Stimulated activated naive CD8-positive, alpha-beta T cell treated with anti-CD3 and anti-CD28 coated beads, Interleukin-15, amount 100 ng/mL, for 72 hours (primary cell): ENCODE results near the gene EIF3J.
A peak's percentile ranks its signal among the peaks of the same experiment; 100 is the strongest.

Experiments used
- ATAC-seq: fragments of 150-1000 bp; cut with Tn5 transposase; 2 replicates; pipeline ENCODE4 v1.10.0; 2021; ENCODE audit warnings: mild to moderate bottlenecking, moderate library complexity
- DNase-seq, 2 donors: peaks; one replicate each; pipeline ENCODE4 v3.0.0; 2021 to 2022
- H3K27ac Mint-ChIP-seq, 2 donors: one replicate each; pipeline ENCODE4 v1.8.0; 2022; ENCODE audit warnings: mild to moderate bottlenecking in 2 of 2, mixed read lengths in 2 of 2, moderate library complexity in 2 of 2
- H3K27me3 Mint-ChIP-seq: one replicate; pipeline ENCODE4 v1.8.0; 2022; ENCODE audit warnings: mixed read lengths
- H3K4me1 Mint-ChIP-seq: one replicate; pipeline ENCODE4 v1.8.0; 2022; ENCODE audit warnings: mild to moderate bottlenecking, mixed read lengths
- H3K4me3 Mint-ChIP-seq, 2 donors: one replicate each; pipeline ENCODE4 v1.8.0; 2022; ENCODE audit warnings: mild to moderate bottlenecking in 2 of 2, mixed read lengths in 2 of 2, moderate library complexity in 1 of 2
- H3K9me3 Mint-ChIP-seq, 2 donors: one replicate each; pipeline ENCODE4 v1.8.0; 2022; ENCODE audit warnings: mixed read lengths in 2 of 2

Gene EIF3J

GRCh38 chr15:44565387-44566154 lies 28.6 kb downstream of the EIF3J start:
- H3K27ac Mint-ChIP-seq: no peak overlapping the region
- H3K4me1 Mint-ChIP-seq: peaks cover 5% of the 10 kb centered on the region
- DNase-seq (no peak), ATAC-seq (no peak)
- peaks cover 6 to 13% of the 10 kb centered on the region in 2 donors for H3K9me3 Mint-ChIP-seq
- no peak overlapping the region for H3K4me3 Mint-ChIP-seq
- no peaks in the 10 kb centered on the region for H3K27me3 Mint-ChIP-seq

DNA sequence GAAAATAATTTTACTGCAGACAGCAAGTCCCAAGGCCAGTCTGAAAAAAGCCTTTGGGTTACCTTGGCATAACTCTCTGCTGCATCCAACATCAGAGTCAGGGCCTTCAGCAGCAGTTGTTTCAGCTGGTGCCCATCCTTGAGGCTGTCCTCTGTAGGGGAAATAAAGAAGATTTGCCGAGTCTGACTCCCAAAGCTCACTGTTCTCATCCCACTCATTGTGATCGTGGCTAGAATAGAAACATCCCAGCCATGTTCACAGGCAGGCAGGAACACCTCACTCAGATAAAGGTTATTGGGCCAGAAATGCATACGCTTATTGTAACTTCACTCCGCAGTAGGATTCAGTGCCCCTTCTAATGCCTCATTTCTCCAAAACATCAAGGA lies 29.2 kb downstream of the EIF3J start:
- no peaks in the 10 kb centered on the region for H3K27me3 Mint-ChIP-seq
- no peak for ATAC-seq
- DNase-seq: no peak
- H3K27ac Mint-ChIP-seq: no peak overlapping the region
- H3K4me3 Mint-ChIP-seq: no peak overlapping the region
- H3K4me1 Mint-ChIP-seq: no peaks in the 10 kb centered on the region
- peaks cover 6 to 13% of the 10 kb centered on the region in 2 donors for H3K9me3 Mint-ChIP-seq

DNA sequence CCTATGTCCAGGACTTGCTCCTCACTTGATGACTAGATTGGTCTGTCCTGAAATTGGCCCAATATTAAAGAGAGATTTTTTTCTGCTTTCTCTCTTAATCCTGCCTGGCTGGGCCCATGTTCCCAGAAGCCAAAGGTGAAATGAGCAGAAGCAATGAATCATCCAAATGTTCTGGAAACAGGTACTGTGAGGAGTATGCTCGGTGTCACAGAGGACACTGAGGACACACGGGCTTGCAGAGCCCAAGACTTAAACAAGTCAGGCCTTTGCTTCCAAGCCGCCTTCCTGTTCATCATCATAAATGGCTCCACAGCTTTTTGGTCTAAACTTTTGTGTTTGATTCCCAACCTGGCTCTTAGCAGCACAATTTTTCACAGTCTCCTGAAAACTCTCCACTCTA lies 31.4 kb downstream of the EIF3J start:
- Mint-ChIP-seq H3K27ac (peak overlapping the region; percentile 16 to 27), H3K4me1 (no peaks in the 10 kb centered on the region), H3K4me3 (no peak overlapping the region), H3K9me3 (peaks cover 6 to 13% of the 10 kb centered on the region in 2 donors), H3K27me3 (no peaks in the 10 kb centered on the region)
- no peak for ATAC-seq
- DNase-seq: no peak

DNA sequence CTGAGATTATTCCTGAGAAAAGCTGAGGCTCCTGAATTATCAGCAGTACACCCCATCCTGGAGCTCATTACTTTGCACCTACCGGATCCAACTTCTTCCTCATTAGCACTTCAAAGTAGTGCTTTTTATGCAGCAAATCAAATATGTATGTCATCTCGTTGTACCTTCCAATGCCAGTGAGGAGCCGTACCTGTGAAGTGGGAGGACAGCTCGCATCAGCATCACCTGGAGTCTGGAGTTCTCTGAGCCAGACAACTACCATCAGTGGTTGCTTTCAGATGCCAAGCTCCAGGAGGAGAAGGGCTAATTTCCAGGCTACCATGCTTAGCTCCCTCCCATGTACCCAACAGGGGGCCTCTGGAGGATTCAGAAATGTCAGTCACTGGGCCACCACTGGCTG lies 32.4 kb downstream of the EIF3J start:
- peak overlapping the region in 1 of 2 donors; percentile 91 for H3K27ac Mint-ChIP-seq
- no peak overlapping the region for H3K4me3 Mint-ChIP-seq
- ATAC-seq (no peak), DNase-seq (no peak)
- H3K27me3 Mint-ChIP-seq: no peaks in the 10 kb centered on the region
- peaks cover 6 to 13% of the 10 kb centered on the region in 2 donors for H3K9me3 Mint-ChIP-seq
- H3K4me1 Mint-ChIP-seq: no peaks in the 10 kb centered on the region

DNA sequence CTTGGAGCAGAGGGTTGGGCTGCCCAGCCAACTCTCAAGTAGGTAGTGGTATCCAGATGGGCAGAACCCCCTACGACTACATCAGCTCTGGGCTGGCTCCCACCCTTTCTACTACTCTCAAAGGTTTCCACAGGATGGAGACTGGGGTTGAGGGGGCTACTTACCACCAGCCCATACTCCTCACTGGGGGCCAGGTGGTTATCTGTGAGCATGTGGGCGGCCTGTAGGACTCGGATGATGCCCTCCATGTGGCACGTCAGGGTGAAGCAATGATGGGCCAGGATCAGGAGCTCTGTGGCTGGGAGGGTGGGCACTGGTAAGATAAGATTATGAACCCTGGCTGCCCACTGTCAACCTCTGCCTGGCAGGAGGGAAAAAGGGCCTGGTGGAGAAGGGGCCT lies 33.4 kb downstream of the EIF3J start:
- H3K27ac Mint-ChIP-seq: peak overlapping the region in 1 of 2 donors; percentile 48
- H3K4me3 Mint-ChIP-seq: no peak overlapping the region
- DNase-seq (no peak), ATAC-seq (peak; percentile 31)
- peaks cover 0 to 6% of the 10 kb centered on the region in 2 donors for H3K9me3 Mint-ChIP-seq
- H3K4me1 Mint-ChIP-seq: peaks cover 7% of the 10 kb centered on the region
- H3K27me3 Mint-ChIP-seq: no peaks in the 10 kb centered on the region

- Mint-ChIP-seq H3K9me3 (no peaks in the 10 kb centered on the region), H3K4me3 (no peak overlapping the region), H3K4me1 (peaks cover 7% of the 10 kb centered on the region), H3K27me3 (no peaks in the 10 kb centered on the region), H3K27ac (peak overlapping the region in 1 of 2 donors; percentile 24)
- no peak for ATAC-seq
- no peak for DNase-seq
Observed at GRCh38 chr15:44573386-44573785, 36.4 kb downstream of the EIF3J start.

DNA sequence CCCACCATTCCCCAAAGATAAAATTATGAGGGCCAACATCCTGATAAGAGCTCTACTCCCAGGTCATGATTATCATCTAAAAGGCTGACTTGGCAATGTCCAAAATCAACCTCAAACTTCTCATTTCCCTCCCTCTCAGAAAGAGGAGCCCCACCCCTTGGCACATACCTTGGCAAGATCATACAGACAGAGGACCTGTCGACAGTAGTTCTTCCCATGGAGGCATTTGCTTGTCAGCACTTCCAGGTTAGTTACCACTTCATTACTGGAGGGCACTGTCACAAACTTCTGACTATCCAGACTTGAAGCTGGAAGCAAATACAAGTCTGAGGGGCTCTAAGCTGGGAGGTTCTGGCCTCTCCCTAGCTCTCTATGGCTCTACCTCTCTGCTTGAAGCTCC lies 37.8 kb downstream of the EIF3J start:
- Mint-ChIP-seq H3K4me1 (peaks cover 7% of the 10 kb centered on the region), H3K9me3 (no peaks in the 10 kb centered on the region), H3K27ac (peak overlapping the region in 1 of 2 donors; percentile 91), H3K27me3 (no peaks in the 10 kb centered on the region), H3K4me3 (no peak overlapping the region)
- DNase-seq: no peak
- no peak for ATAC-seq

- H3K4me1 Mint-ChIP-seq: peaks cover 18% of the 10 kb centered on the region
- no peaks in the 10 kb centered on the region for H3K27me3 Mint-ChIP-seq
- no peak for ATAC-seq
- H3K4me3 Mint-ChIP-seq: no peak overlapping the region
- DNase-seq: no peak
- H3K9me3 Mint-ChIP-seq: no peaks in the 10 kb centered on the region
- no peak overlapping the region for H3K27ac Mint-ChIP-seq
Observed at GRCh38 chr15:44580105-44580504, 43.2 kb downstream of the EIF3J start.

DNA sequence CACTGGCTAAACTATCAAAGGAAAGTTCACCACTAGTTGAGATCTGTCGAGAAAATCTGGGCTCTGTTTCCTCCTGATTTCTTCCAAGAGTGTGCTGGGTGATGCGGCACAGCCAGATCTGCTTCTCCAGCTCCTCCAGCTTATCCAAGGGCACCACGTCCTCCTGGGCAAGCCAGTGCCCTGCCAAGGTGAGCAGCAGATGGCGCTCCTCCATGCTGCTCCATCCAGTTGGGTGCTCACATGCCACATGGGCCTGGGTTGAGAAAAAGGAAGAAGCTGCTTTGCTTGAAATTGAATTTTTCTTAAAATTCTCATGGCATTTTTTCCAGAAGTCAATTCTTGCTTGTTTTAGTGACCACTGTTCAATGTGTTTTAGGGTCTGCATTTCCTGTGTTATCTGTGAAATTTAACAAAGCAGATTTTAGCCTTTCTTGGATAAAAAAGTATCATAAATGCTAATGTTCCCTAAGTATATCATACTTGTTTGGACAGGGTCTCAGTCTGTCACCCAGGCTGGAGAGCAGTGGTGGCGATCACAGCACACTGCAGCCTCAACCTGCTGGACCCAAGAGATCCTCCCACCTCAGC lies 47.3 kb downstream of the EIF3J start:
- H3K4me1 Mint-ChIP-seq: peaks cover 14% of the 10 kb centered on the region
- H3K27me3 Mint-ChIP-seq: no peaks in the 10 kb centered on the region
- peak; percentile 34 to 55 for DNase-seq
- H3K9me3 Mint-ChIP-seq: no peaks in the 10 kb centered on the region
- H3K27ac Mint-ChIP-seq: peak overlapping the region in 1 of 2 donors; percentile 31
- peak; percentile 86 for ATAC-seq
- H3K4me3 Mint-ChIP-seq: no peak overlapping the region

DNA sequence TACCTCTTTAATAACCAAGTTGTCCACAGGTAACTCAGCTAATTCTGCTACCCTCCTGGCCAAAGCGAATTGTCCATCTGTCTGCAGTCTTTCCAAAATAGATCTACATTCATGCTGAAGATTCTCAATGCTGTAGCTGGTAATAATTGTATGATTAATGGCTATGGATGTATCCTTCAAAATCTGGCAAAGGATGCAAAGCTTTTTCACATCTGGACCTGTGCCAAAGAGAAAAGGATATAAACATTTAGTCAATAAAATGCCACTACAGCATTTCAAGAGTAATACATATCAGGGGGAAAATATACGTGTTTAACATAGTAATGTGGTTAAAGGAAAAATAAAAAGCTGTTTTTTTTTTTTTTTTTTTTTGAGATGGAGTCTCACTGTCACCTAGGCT lies 48.7 kb downstream of the EIF3J start:
- peaks cover 14% of the 10 kb centered on the region for H3K4me1 Mint-ChIP-seq
- no peak for DNase-seq
- H3K4me3 Mint-ChIP-seq: no peak overlapping the region
- no peaks in the 10 kb centered on the region for H3K27me3 Mint-ChIP-seq
- H3K27ac Mint-ChIP-seq: no peak overlapping the region
- ATAC-seq: no peak
- H3K9me3 Mint-ChIP-seq: no peaks in the 10 kb centered on the region

GRCh38 chr15:44588541-44588940 lies 51.6 kb downstream of the EIF3J start:
- H3K27ac Mint-ChIP-seq: peak overlapping the region in 1 of 2 donors; percentile 27

GRCh38 chr15:44591326-44591725 lies 54.4 kb downstream of the EIF3J start:
- no peak for ATAC-seq
- H3K4me3 Mint-ChIP-seq: no peak overlapping the region
- peaks cover 12% of the 10 kb centered on the region for H3K4me1 Mint-ChIP-seq
- no peak for DNase-seq
- no peaks in the 10 kb centered on the region for H3K27me3 Mint-ChIP-seq
- no peaks in the 10 kb centered on the region for H3K9me3 Mint-ChIP-seq
- H3K27ac Mint-ChIP-seq: no peak overlapping the region

More at GRCh38 chr15:44588541-44588940, 51.6 kb downstream of the EIF3J start:
- ATAC-seq: no peak
- Mint-ChIP-seq H3K9me3 (no peaks in the 10 kb centered on the region), H3K4me1 (peaks cover 7% of the 10 kb centered on the region), H3K4me3 (no peak overlapping the region), H3K27me3 (no peaks in the 10 kb centered on the region)
- no peak for DNase-seq

GRCh38 chr15:44593042-44593736 lies 56.2 kb downstream of the EIF3J start:
- Mint-ChIP-seq H3K4me3 (no peak overlapping the region), H3K27ac (peak overlapping the region; percentile 54 to 70), H3K9me3 (no peaks in the 10 kb centered on the region), H3K4me1 (peaks cover 27% of the 10 kb centered on the region), H3K27me3 (no peaks in the 10 kb centered on the region)
- DNase-seq (peak in 1 of 2 donors; percentile 20), ATAC-seq (peak; percentile 74)

DNA sequence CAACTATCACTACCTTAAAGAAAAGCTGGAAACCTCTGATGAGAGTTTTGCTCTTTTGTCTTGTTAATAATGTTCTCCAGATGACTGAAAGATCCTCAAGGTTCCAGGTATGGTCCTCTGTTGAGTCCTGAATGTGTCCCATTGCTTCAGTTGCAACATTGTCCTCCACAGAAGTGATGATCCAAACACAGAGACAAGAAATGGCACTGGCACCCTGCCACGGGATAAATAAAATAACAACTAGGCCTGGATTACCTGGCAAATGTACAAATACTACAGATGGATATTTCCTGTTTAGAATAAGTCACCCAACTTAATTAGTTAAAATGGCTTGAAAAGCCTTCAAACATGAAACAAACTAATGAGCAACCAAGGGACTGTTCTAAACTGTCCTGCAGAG lies 58.3 kb downstream of the EIF3J start:
- DNase-seq: no peak
- H3K27me3 Mint-ChIP-seq: no peaks in the 10 kb centered on the region
- peaks cover 37% of the 10 kb centered on the region for H3K4me1 Mint-ChIP-seq
- no peak for ATAC-seq
- no peak overlapping the region for H3K4me3 Mint-ChIP-seq
- H3K27ac Mint-ChIP-seq: no peak overlapping the region
- H3K9me3 Mint-ChIP-seq: no peaks in the 10 kb centered on the region

GRCh38 chr15:44595656-44596510 lies 58.9 kb downstream of the EIF3J start:
- H3K27me3 Mint-ChIP-seq: no peaks in the 10 kb centered on the region
- no peak overlapping the region for H3K4me3 Mint-ChIP-seq
- H3K27ac Mint-ChIP-seq: no peak overlapping the region
- ATAC-seq: peak; percentile 75
- peaks cover 37% of the 10 kb centered on the region for H3K4me1 Mint-ChIP-seq
- H3K9me3 Mint-ChIP-seq: no peaks in the 10 kb centered on the region
- DNase-seq: no peak
